Neural progenitor cell (in vitro differentiated cells): Measurements from ENCODE around the gene PARVG.

Experiments used
- CTCF ChIP-seq: fragments of 200-600 bp; sonication (generic); IDR thresholded peaks from 2 replicates; pipeline ENCODE4 v1.5.1; 2017; ENCODE audit warnings: antibody characterized with exemption, mild to moderate bottlenecking
- EZH2 ChIP-seq: fragments of 200-600 bp; sonication (generic); IDR thresholded peaks from 2 replicates; pipeline ENCODE4 v1.6.1; 2017; ENCODE audit warnings: antibody characterized with exemption, mild to moderate bottlenecking, moderate library complexity

DNA sequence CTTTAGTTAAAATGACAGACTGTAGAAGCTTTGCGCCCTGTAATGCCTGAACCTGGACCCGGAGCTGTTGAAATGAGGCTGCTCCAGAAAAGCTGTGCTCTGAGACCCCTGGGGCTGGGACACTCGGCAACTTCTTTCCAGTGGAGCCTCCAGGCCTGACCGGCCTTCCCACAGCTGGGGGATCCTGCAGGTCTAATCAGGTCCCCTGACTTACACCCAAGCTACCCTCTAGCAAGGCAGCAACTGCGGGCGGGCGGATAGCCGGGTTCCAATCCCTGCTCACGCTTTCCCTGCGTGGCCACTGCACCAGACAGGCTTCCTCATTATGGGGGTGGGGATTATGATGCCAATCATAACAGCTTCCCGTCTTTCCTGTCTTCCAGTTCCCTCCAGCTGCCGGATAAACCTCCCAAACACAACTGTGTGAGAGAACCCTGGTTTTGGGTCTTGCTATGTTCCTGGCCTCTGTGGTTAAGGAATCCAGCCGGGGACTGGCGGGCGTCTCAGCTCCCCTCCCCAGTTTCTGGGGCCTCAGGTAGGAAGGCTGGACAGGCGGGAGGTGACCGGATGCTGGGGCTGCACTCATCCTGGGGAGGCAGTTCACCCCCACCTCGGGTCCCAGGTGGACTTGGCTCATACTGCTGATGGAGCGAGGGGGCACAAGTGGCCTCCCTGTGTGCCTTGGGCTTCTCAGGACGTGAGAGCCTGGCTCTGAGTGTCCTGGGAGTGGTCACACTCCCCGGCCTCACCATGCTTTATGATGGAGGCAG is 38.6 kb downstream of the PARVG start:
- no peak for TF ChIP-seq CTCF
- no peak for TF ChIP-seq EZH2
